ENCODE measurements around the gene OCIAD1. TPM values are rescaled to one million over a fixed set of nuclear protein-coding genes. Genes with fewer than 3 reads are reported as not detected.
"Not testable (repeated sequence)": the region's sequence is repeated elsewhere in the genome, so short reads cannot be mapped to it uniquely, and the experiment has no call there.

Gene OCIAD1
- total and polyA plus RNA-seq, 2 donors (not counting 1 experiment from before 2014, with no cell fraction given) = 82.3 to 119 TPM

DNA sequence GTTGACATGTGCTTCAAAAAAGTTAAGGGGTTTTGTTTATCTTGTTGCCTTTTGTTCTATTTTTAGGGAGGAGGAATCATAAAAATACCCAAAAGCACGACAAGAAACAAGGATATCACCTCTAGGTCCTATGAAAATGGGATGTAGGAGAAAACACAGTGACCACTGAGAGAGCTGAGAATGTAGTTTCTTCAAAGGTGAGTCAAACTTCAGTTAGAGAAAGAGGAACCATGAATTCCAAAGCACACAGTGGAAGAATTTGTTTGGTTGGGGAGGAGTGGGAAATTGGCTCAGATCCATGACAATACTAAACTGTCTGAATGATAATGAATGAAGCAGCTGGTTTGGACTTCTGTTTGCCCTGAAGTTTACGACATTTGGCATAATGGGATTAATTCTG, 31.7 kb upstream of the OCIAD1 start:
- H3K9me3 ChIP-seq (ENCODE audit: control extremely low read depth in 1 of 3, control insufficient read depth in 2 of 3, insufficient read depth in 1 of 3, low read length in 2 of 3) = no peaks in the 10 kb centered on the region
- H3K79me2 ChIP-seq (ENCODE audit: control insufficient read depth, insufficient read depth, low read length) = no peaks in the 10 kb centered on the region
- Mint-ChIP-seq H3K27me3 (no peaks in the 10 kb centered on the region), H3K4me1 (peaks cover 15% of the 10 kb centered on the region), H3K27ac (no peak overlapping the region), H3K4me3 (no peak overlapping the region), H3K9me3 (ENCODE audit: insufficient read depth) (no peaks in the 10 kb centered on the region)
- no peak overlapping the region for H3K4me3 ChIP-seq (ENCODE audit: control extremely low read depth in 1 of 5, extremely low read depth in 1 of 5, insufficient read depth in 1 of 5, low read depth in 2 of 5, low read length in 4 of 5)
- peaks cover 18 to 25% of the 10 kb centered on the region in 2 donors for H3K4me1 ChIP-seq (ENCODE audit: control insufficient read depth in 2 of 2, insufficient read depth in 2 of 2, low read length in 2 of 2)
- no peak for DNase-seq
- no peak for ATAC-seq (ENCODE audit: low read depth)
- no peak overlapping the region for H3K4me2 ChIP-seq (replicated peaks; ENCODE audit: low read depth, low read length, poor library complexity, severe bottlenecking)
- H3K9ac ChIP-seq (ENCODE audit: low read length) = no peak overlapping the region
- intact Hi-C loops (cut with micrococcal nuclease) = no loop called here
- no peaks in the 10 kb centered on the region for H3K27me3 ChIP-seq (replicated peaks in 1 of 4; ENCODE audit: control extremely low read depth in 1 of 4, control insufficient read depth in 3 of 4, insufficient read depth in 4 of 4, low read length in 3 of 4)
- WGBS (ENCODE audit: insufficient coverage) = 100% methylated on average over 1 of the region's 2 CpGs
- H3K36me3 ChIP-seq (replicated peaks in 1 of 2; ENCODE audit: control extremely low read depth in 1 of 2, control insufficient read depth in 1 of 2, extremely low read depth in 1 of 2, insufficient read depth in 2 of 2, low read length in 1 of 2) = no peaks in the 10 kb centered on the region
- no peak overlapping the region for H2AFZ ChIP-seq (ENCODE audit: insufficient read depth, low read depth, low read length, poor library complexity, severe bottlenecking)
- H4K20me1 ChIP-seq (ENCODE audit: control insufficient read depth, insufficient read depth, low read length, poor library complexity, severe bottlenecking) = no peaks in the 10 kb centered on the region
- H3K27ac ChIP-seq (ENCODE audit: low read length in 2 of 2) = no peak overlapping the region
- TF ChIP-seq CTCF (IDR thresholded peaks at IDR 0.05) = no peak
- TF ChIP-seq EZH2 (IDR thresholded peaks at IDR 0.05; ENCODE audit: borderline replicate concordance, insufficient read depth, low read depth, low read length, poor library complexity, severe bottlenecking) = no peak
- POLR2A ChIA-PET = no interaction called here
- CTCF ChIA-PET = no interaction called here

- H3K9ac ChIP-seq (ENCODE audit: low read length); H3K4me2 ChIP-seq (replicated peaks; ENCODE audit: low read depth, low read length, poor library complexity, severe bottlenecking); H3K4me1 Mint-ChIP-seq; H3K79me2 ChIP-seq (ENCODE audit: control insufficient read depth, insufficient read depth, low read length); H3K36me3 ChIP-seq (replicated peaks in 1 of 2; ENCODE audit: control extremely low read depth in 1 of 2, control insufficient read depth in 1 of 2, extremely low read depth in 1 of 2, insufficient read depth in 2 of 2, low read length in 1 of 2); H3K27me3 ChIP-seq (replicated peaks in 1 of 4; ENCODE audit: control extremely low read depth in 1 of 4, control insufficient read depth in 3 of 4, insufficient read depth in 4 of 4, low read length in 3 of 4); H3K27ac Mint-ChIP-seq; DNase-seq; ATAC-seq (ENCODE audit: low read depth); H4K20me1 ChIP-seq (ENCODE audit: control insufficient read depth, insufficient read depth, low read length, poor library complexity, severe bottlenecking); POLR2A ChIA-PET; H2AFZ ChIP-seq (ENCODE audit: insufficient read depth, low read depth, low read length, poor library complexity, severe bottlenecking); H3K9me3 Mint-ChIP-seq (ENCODE audit: insufficient read depth); H3K4me3 Mint-ChIP-seq; H3K4me3 ChIP-seq (ENCODE audit: control extremely low read depth in 1 of 5, extremely low read depth in 1 of 5, insufficient read depth in 1 of 5, low read depth in 2 of 5, low read length in 4 of 5); H3K27me3 Mint-ChIP-seq; intact Hi-C loops (cut with micrococcal nuclease); H3K9me3 ChIP-seq (ENCODE audit: control extremely low read depth in 1 of 3, control insufficient read depth in 2 of 3, insufficient read depth in 1 of 3, low read length in 2 of 3); CTCF ChIA-PET; H3K27ac ChIP-seq (ENCODE audit: low read length in 2 of 2): not testable (repeated sequence)
- WGBS (ENCODE audit: insufficient coverage) = no CpG with 5 or more reads among the region's 2 CpGs
- H3K4me1 ChIP-seq (ENCODE audit: control insufficient read depth in 2 of 2, insufficient read depth in 2 of 2, low read length in 2 of 2) = peaks cover 9 to 18% of the 10 kb centered on the region in 2 donors
Measured at GRCh38 chr4:48800155-48800554, 30.7 kb upstream of the OCIAD1 start.

Data from B cell (primary cell).